Pulmonary artery endothelial cell (primary cell): ENCODE measurements around the gene SLC2A4. TPM values are rescaled to one million over a fixed set of nuclear protein-coding genes. Genes with fewer than 3 reads are reported as not detected.

Source experiments
- DNase-seq: peaks from one replicate; pipeline ENCODE4 v3.0.0-alpha.2; 2011; ENCODE audit warnings: low read depth, low spot score
- total RNA-seq: library from RNA; depleted of rRNA; stranded (reverse); fragments of >200 nt; gene quantifications from 2 replicates; pipeline ENCODE4 v1.2.3, GENCODE V29; 2014

SLC2A4 gene
- total RNA-seq, 1 donor from 2014 or later: 0.07 TPM

DNA sequence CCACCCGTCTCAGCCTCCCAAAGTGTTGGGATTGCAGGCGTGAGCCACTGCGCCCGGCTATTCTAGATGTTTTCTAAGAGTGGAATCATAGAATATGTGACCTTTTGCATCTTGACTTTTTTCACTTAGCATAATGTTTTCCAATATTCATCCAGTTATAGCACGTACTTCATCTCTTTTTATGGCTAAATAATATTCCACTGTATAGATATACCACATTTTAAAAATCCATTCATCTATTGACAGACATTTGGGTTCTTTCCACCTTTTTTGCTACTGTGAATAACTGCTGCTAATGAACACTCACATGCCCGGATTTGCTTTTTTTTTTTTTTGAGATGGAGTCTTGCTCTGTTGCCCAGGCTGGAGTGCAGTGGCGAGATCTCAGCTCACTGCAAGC, 22.7 kb downstream of the SLC2A4 start:
- no peak for DNase-seq

DNA sequence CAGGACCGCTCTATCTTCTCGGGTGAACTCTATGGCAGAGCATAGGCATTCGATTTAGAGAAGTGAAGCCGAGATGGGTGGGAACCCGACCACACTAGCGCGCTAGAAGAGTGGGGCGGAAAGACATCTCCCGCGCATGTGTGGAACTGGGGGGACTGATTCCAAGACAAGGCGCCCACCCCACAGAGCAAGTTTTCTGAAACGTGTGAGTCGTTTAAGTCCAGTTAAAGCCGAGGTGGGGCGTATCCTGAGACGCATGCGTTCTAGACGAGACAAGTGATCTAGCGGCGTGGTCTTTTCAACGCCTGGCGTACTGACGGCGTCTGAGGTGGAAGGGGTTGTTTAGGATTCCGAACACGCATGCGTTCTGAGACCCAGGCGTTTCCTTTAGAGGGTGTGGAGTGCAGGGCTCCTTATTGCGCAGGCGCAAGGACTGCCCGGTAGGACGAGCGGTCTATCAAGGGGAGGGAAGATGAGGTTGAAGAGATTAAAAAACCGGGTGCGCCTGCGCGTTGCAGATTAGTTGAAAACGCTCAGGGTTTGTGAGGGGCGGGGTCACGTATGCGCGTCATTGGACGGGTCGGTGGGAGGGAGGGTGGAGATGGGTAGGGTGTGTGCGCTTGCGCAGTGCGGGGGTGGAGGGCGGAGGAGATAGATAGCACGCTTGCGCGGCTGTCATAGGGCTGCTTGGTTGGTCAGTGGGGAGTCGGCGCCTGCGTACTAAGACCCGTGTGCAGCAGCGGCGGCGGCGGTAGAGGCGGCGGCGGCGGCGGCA, 25.6 kb downstream of the SLC2A4 start, which contains the start of gene EIF5A:
Gene EIF5A (plus strand): TSS at position 718 of the 775 bp plus-strand sequence. CDS start 2,008 bp downstream, outside the sequence.
- peak; percentile 99 for DNase-seq

GRCh38 chr17:7307686-7308624, 26.4 kb downstream of the SLC2A4 start:
- DNase-seq: no peak

DNA sequence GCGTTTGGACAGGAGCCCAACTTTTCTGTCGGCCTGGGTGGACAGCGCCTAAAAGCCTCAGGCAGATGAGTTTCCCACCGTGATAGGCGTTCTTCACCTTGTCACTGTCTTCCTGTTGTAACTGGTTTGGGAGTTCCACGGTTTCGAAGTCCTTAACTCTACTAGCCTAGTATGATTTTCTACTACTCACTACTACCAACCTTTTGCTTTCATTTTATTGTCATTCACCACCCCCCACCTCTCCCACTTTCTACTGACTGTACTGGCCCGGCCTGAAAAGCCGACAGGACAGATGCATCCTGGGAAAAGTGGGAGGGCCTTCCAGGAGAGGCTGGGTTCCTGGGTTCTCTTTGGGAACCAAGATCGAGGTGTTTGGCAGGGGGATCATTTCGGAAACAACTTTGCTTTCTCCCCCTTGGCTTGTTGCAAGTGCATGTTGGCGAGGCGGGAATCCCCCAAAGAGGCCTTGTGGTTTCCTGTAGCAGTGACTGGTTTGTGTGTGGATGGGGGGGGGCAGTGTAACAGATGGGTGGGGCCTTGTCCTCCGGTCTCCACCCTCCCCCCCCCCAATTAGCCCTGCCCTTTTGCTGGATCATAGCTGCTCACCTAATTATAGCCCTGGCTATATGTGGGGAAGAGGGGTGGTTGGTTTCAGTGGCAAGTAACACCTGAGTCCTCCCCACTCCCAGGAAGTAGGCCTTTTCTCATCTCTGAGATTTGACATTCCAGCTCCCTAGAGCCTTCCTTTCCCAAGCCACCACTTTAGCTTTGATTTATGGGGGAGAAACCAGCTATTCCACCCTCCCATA, 27.3 kb downstream of the SLC2A4 start:
- DNase-seq: peak; percentile 44

GRCh38 chr17:7309628-7310027, 28.1 kb downstream of the SLC2A4 start:
- DNase-seq: no peak

DNA sequence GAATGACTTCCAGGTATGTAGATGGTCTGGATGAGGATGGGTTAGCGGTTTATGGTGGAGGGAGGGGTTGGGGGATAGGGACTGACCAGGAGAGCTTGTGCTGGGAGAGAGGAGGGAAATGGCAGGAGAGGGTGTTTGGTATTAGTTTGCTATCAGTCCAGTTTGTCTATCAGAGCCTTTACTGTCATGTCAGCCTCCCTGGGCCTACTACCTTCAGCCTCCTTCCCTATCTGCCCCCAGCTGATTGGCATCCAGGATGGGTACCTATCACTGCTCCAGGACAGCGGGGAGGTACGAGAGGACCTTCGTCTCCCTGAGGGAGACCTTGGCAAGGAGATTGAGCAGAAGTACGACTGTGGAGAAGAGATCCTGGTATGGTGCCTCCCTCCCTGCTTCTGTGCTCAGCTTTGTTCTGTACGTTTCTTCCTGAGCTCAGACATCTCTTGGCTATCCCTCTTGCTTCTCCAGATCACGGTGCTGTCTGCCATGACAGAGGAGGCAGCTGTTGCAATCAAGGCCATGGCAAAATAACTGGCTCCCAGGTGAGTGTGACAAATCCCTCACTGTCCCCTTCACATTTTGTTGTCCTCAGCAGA, 29.7 kb downstream of the SLC2A4 start:
- DNase-seq: no peak

DNA sequence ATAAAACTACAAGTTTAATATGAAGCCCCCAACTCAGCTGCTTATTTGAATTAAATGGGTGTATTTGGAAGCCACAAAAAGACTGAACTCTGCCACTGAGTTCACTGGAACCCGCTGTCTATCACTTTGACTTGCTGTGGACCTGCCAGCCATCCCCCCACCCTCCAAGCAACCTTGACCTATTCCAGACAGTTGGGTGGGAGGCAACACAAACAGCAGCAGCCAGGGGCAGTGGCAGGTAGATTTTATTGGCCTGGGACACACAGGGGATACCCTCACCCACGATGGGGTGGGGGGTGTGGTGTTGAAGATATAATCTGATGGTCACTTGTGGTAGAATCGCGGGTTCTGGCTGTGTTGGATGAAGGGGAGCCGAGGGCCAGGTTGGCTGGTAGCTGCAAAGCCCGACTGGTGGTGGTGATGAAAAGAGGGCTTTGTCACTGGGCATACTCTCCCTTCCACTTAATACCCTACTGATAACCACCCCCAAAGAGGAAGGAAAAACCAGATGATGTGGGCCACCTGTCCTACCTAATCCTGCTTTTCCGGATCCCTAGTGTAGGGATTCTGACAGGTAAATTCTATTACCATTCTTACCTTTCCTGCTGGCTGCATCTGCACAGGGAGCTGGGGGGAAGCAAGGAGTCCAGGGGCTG, 31.0 kb downstream of the SLC2A4 start:
- DNase-seq: no peak

DNA sequence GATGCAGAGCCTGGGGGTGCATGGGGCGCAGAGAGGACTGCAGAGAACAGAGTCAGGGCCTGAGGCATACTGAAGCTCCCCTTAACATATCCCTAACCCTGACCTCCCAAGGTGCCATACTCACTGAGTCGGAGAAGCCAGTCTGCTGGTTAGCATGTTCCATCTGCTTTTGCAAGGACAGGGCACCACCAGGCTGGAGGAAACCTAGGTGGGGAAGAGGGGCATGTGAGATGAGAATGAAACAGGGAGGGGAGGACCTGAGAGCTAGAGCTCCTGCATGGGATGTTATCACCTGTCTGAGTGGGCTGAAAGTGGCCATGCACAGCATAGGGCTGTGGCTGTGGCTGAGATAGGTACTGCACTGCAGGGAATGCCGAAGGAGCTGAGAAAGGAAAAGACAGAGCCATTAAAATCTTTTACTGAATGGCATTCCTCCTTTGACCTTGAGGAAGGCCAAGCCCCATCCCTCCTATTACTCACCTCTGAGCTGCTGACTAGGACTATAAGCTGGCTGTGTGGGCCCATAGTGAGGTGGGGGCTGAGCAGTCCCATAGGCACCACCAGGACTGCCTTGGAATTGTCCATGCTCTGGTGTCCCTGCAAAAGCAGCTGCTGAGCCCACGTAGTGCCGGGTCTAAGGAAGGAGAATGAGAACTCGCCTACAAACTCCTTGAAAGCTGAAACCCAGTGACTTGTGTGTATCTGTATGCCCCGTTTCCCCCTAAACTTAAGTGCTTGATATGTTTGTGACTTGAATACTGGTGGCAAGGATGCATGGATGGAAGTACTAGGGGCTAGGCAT, 31.8 kb downstream of the SLC2A4 start:
- no peak for DNase-seq

DNA sequence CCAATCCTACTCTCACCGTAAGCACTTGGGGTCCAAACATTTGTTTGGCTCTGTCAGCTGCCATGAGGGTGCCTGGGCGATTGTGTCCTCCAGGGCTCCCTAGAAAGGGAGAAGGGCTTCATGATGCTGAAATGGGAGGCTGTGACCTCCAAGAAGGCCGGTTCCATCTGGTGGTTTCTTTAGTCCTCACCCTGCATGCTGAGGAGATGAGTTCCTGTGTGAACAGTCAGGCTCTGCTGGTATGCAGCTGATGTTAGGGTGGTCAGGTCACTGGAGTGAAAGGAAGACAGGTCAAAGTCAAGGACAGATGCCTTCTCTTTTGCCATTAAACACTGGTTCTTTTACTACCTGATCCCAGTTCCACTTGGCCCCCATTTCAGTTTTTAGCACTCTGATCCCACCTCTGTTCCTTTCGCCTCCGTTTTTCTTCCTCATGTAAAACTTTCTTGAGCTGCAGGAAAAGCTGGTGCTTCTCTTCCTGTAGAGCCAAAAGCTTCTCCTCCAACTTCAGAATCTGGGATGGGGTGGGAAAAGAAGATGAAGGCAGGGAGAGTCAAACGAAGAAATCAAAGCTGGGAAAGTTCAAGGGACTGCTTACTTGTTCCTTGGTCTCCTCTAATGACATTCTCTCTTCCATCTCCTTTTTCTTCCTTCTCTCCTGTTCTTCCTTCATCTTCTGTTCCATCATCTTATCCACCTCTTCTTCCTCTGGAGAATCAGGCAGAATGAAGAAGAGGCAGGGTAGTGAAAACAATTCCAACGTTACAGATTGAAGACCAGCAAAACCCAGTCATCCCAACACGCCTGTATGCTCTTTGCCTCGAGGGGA, 32.6 kb downstream of the SLC2A4 start:
- no peak for DNase-seq

- DNase-seq: peak; percentile 27
Measured at GRCh38 chr17:7314719-7315569, 33.4 kb downstream of the SLC2A4 start, which contains the start of gene GPS2. Gene GPS2, minus strand, starts transcription at chr17:7315360. Its CDS starts 308 bp downstream, at chr17:7315052.

GRCh38 chr17:7315570-7316235, 34.2 kb downstream of the SLC2A4 start:
- DNase-seq: no peak

GRCh38 chr17:7317161-7317803, 35.8 kb downstream of the SLC2A4 start:
- DNase-seq: no peak

DNA sequence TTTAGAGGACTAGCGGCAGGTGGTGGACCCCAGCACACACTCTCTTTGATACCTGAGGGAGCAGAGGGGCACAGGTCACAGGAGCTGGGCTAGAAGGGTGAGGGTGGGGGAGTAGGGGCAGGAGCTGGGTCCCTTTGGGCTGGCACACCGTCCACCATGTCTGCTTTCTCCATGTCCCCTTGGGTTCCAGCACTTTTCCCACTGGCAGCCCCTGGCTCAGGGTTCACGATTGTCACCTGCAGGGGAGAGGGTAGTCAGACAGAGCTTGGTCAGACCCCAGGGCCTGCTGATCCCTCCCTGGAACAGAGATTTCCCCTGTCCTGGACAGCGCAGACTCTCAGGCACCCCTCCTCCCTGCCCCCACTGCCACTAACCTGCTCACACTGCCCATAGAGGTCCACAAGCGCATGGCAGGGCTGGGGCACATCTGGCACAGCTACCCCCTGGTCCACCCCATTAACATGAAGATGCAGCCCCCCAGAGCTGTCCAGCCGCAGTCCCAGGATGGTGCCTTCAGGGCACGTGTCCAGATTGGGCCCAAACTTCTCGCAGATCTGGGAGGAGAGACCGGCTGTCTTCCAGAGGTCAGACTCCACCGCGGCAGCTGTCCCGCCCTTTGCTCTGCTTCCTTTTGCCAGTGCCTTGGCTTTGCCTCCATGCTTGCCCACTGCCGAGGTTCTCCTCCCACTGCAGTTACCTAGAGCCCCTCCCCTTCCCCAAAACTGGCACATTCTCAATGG, 36.8 kb downstream of the SLC2A4 start:
- DNase-seq: no peak

DNA sequence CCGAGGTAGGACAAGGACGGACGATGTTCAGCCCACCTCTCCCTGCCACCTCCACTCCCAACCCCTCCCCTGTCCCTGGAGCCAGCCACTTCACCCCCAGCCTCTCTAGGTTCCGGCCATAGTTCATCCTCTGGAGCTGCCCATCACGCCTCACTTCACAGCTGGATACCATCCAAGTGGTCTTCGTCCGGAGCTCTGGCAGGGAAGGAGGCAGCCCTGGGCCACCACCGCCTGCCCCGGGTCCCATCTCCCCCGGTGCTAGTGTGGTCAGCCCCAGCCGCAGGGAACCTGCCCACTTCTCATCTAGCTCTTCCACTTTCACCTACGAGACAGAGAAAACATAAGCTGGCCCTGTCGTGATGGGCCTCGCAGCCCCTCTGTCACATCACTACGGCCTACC, 39.9 kb downstream of the SLC2A4 start:
- DNase-seq: no peak

DNA sequence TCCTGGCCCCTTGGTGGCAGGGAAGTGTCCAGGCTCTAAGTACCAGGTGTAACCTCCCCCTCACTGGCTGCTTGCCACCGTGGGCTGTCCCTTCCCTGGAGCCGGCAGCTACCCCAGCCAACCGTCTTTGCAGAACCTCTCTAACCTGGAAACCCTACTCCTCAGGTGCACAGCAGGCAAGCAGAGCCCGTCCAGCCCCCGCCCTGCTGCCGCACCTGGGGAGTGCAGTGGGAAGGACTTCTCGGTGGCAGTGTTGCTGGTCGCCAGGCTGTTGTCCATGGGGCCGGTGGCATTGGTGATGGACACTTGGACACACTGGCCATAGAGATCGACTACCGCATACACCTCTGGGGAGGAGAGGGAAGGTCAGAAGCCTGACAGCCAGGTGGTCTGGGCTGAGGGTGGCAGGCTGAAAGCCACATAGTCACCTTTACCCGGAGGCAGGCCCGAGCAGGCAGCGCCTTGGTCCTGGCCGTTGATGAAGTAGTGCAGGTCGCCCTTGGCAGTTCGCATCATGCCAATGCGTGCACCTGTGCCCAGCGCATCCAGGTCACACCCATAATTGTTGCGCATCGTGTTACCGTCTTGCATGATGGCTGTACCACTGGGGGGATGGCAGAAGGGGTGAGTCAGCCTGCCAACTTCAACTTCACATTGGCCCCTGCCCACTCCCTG, 41.1 kb downstream of the SLC2A4 start:
- DNase-seq: no peak
